Activated CD4-positive, alpha-beta T cell treated with anti-CD3 and anti-CD28 coated beads for 4 hours (primary cell): ENCODE data around the gene LRIG2.
"Not testable (repeated sequence)": the region's sequence is repeated elsewhere in the genome, so short reads cannot be mapped to it uniquely, and the experiment has no call there.

Experiments
- DNase-seq, 2 donors: peaks; one replicate each; pipeline ENCODE4 v3.0.0-alpha.2; 2020

Gene LRIG2

DNA sequence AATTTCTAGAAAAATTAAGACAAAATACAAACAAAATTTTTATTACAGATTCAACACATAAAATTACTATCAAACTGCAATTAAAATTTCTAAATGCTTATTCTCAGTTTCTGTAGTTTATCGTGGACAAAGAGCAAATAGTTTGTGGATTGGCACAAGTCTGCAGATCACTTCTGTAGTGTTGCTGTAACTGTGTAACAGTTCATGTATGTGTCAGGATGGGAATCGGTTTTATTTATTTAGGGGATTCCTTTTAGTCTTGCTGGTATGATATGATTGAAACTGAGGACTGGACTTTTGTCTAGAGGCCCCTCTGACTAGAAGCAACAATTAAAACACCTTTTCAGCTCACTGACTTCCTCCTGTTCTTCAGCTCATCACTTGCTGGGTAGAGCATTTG, 60.8 kb downstream of the LRIG2 start:
- DNase-seq: no peak

DNA sequence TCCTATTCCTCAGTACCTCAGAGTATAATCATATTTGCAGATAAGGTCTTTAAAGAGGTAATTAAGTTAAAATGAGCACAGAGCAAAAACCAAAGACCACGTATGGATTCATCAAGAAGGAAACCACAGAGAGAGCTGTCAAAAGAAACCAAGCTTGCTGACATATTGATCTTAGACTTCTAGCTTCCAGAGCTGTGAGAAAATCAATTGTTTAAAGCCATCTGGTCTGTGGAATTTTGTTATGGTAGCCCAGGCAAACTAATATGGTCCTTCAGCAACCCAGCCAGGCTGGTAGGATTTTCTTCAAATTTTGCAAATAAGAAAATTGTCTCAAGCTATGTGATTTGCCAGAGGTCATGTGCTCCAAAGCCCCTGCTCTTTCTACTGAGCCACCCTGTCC, 62.5 kb downstream of the LRIG2 start:
- no peak for DNase-seq

DNA sequence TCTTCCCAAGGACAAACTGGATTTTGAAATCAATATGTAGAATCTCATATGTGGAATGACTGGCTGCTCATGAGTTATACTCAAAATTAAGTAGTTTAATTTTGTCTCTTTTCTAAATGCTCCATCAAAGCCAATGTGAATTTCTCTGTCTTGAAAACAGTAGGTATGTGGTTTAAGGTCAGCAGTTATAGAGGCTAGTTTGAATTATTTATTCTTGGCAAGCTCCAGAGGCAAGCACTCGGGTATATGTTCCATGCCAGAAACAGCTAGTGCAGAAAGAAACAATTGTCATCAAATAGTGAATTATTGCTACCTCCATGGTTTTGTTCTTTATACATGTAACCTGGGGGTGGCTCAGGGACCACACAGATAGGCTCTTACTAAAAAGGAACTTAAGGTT, 63.5 kb downstream of the LRIG2 start:
- no peak for DNase-seq

DNA sequence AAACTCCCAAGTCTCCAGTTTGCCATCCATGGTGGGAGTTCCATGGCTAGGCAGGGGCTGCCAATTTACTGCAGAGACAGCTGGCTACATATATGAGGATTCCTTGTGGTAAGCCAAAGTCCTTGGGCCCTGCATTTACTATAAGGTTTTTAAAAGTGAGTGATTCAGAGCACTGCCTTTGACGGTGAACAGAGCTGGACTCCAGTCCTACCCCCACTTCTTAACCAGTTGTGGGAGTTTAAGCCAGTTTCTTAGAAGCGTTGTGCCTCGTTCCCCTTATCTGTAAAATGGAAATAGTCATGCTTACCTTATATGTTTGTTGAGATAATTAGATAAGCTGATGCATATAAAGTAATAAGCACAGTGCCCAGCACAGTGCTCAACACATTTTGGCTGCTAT, 64.6 kb downstream of the LRIG2 start:
- DNase-seq: no peak

DNA sequence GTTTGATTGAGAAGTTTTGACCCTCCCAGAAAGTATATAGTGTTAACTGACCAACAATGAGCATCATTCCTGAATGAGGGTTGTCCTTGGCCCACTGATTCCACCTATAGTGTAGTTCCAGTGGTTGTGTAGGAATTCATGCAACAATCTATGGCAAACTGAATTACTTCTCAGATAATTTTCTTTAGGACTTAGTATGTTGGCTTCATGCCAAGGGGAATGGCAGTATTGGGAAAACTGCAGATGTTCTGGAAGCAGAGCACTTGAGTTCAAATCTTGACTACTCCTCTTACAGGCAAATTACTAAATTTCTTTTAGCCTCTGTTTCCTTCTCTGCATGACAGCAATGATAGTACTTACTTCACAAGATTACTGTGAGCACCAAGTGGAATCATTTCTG, 65.8 kb downstream of the LRIG2 start:
- no peak for DNase-seq

- no peak for DNase-seq
These were observed 67.2 kb downstream of the LRIG2 start for GRCh38 chr1:113140176-113140575.

DNA sequence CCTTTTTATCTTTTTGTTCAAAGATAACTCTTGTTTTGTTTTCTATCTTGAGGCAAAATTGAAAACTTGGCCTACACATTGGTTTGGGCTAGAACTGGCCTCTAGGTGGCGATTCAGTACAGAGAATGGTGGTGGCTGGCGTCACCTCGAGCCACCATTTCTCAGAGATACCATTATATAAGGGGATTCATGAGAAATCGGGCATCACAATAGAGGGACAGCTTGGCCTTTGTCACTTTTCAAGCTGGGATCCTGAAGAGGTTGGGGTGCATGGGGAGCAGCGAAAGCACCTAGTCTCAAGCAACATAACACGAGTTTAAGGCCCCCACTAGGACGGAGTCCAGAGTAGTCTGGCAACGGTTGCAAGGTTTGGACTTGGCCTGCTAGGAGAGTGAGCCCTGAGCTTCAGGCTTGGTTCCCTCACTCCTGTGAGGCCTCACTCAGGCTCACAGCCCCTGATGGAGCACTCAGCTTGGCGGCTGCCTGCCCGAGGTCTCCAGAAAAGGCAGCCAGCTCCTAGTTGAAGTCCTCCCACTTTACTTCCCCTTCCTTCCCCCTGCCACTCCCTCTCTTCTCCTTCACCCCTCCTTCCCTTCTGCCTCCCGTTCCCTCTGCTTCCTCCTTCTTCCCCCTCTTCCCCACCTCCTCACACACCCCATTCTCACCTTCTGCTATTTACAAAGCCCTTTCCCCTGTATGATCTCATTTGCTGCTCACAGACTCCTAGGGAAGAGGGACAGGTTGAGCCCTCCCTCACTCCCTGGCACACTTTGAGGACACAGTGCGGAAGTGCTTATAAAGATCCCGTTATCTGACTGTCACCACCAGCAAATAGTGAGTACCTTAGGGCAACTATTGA, 67.8 kb downstream of the LRIG2 start:
- peak; percentile 28 to 53 for DNase-seq

DNA sequence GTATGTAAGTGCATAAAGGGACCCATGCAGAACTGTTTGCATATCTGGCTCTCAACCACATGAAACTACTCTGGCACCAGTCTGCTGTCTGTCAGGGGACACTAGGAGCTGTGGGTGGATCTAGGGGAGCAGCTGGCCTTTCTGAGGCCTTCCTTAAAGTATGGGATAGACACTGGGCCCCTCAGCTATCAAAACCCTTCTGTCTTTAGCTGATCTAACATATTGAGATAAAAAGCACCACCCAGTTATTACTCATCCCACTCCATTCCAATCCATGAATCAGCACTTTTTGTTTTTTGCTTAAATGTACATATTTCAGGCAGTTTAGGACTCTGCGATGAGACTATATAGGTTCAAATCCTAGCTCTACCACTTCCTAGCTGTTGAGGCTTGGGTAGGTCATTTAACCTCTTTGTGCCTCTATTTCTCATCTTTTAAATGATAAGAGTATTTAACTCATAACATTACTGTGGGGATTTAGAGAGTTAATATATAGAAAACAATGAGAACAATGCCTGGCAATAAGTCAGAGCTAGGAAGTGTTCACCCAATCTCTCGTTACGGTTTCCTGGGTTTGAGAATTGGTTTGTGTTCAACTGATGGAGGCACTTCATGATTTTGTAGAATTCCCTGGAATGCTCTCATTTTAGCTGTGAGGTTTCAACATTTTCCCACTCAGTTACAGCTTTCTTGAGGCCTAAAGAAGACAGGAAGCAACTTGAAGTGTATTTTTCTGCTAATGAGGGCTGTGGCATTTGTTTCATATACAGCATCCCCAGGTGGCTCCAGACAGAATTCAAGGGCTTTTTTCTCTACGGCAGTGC, 68.9 kb downstream of the LRIG2 start:
- no peak for DNase-seq

DNA sequence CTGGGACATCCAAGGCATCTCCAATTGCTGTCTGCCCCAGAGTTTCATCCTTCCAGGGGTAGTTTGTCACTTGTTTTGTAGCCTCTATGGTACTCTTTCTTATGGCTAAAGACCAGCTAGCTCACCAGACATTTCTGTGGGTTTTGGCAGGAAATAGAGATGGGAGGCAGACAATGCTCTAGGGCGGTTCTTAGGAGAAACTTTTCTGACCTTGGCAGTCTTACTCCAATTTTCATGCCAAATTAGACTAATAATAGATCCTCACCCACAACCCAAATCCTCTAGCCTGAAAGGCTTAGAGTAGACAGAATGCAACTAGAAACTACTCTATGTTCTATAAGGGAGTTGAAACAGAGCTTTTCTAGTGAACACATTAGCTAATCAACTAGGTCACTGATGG, 69.8 kb downstream of the LRIG2 start:
- no peak for DNase-seq

DNA sequence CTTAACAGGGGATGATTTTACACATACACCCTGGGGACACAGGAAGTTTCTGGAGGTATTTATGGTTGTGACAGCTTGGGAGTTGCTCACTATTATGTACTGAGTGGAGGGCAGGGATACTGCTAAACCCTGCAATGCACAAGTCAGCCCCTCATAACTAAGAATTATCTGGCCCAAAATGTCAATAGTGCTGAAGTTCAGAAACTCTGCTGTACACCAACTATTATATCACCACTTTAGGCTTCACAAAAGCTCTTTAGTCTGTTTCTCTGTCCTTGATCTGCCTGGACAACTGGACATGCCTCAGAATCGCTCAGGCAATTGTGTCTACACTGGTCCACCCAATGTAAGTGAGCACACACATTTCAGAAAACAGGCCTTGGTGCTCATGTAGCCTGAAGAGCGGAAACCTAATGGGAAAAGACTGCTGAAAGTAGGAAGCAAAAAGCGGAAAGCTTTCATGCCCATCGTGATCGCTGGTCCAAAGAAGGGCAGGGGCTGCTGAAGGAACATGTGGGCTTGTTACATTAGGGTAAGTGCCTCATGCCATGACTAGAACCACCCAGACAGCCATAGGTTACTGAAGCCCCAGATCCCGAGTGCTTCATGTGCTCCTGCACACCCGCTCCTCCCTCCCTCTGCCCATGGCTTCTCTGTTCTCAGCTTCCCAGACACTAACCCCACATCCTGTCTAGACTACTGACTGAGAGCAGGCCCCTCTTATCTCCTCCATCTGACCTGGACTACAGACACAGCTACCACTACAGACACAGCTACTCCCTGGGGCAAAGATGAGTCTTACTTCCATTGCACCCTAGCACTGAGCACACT, 73.5 kb downstream of the LRIG2 start:
- DNase-seq: peak; percentile 1 to 4

DNA sequence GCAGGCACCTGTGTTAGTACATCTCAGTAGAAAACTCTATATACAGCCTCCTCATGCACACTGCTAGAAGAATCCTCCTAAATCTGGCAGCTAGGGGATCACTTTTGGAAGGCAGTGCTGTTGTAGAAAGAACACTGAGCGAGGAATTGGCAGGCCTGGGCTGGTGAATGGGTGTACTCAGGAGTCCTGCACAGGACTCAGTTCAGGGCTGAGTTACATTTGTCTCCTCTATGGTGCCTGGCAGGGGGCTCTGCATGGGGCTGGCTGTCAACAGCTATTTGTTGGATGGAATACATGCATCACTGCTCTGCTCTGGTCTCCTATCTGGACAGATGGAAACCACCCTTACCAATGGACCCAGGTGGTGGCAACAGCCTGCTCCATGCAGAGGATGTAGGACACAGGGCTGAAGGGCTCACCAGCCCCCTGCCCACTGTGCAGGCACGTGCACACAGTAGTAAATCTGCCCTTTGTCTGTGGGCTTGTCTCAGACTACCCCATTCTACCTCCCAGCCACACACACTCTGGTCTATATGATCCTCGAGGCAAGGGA, 74.2 kb downstream of the LRIG2 start:
- no peak for DNase-seq

DNA sequence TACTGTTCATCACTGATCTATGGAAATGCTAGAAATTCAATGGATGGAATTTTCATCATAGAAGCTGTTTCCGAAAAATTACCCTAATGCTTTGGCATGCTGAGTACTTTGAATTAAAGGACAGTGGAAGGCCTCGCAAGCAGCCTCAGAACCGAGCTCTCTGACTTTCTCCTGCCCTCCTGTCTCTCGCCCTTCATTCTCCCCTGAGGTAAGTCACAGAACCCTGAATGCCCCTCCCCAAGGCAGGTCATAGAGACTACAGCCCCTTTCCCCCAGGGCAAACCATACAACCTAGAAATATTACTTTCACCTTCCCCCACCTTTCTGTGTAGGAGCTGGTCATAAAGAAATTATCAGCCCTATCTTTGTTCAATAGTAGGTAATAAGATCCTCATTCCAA, 74.8 kb downstream of the LRIG2 start:
- no peak for DNase-seq

DNA sequence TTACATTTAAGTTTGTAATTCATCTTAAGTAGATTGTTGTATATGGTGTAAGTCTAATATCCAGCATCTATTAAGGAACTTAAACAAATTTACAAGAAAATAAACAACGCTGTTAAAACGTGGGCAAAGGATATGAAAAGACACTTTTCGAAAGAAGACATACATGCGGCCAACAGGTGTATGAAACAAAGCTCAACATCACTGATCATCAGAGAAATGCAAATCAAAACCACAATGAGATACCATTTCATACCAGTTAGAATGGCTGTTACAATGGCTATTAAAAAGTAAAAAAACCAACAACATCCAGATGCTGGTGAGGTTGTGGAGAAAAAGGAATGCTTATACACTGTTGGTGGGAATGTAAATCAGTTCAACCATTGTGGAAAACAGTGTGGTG, 77.5 kb downstream of the LRIG2 start:
- DNase-seq: not testable (repeated sequence)

- no peak for DNase-seq
These were observed 80.3 kb downstream of the LRIG2 start for GRCh38 chr1:113153116-113153803.

DNA sequence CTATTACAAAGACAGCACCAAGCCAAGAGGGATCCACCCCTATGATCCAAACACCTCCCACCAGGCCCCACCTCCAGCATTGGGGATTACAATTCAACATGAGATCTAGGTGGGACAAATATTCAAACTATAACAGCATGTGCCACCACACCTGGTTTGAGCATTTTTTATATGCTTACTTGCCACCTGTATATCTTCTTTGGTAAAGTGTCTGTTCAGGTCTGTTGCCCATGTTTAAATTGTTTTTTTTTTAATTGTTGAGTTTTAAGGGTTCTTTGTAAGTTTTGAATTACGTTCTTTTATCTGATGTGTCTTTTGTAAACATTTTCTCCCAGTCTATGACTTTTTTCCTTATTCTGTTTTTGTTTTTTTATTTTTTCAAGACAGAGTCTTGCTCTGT, 83.4 kb downstream of the LRIG2 start:
- no peak for DNase-seq

- DNase-seq: not testable (repeated sequence)
These were observed 85.7 kb downstream of the LRIG2 start for GRCh38 chr1:113158743-113159142.

- no peak for DNase-seq
These were observed 93.5 kb downstream of the LRIG2 start for GRCh38 chr1:113166473-113166872.

DNA sequence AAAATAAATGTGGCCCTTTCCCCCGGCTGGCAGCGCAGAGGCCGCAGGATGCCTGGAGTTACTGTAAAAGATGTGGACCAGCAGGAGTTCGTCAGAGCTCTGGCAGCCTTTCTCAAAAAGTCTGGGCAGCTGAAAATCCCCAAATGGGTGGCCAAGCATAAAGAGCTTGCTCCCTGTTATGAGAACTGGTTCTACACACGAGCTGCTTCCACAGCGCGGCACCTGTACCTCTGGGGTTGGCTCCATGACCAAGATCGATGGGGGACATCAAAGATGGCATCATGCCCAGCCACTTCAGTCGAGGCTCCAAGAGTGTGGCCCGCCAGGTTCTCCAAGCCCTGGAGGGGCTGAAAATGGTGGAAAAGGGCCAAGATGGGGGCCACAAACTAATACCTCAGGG, 95.9 kb downstream of the LRIG2 start:
- no peak for DNase-seq

DNA sequence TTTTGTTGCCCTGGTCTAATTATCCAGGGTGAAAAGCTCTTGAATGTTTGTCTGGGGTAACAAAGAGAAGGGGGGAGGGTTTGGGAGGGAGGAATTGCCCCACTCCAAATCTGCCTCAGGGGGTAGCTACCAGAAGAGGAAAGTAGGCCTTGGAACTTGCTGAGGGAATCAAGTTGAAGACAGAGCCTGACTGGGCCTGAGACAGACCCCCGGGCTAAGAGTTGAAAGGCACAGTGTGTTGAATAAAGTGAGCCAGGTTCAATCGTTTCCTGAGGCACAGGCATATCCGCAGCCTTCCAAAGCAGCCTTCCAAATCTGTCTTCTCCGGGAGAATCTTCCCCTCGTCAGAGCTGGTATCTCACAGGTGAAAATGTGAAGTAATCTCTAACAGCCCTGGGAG, 96.6 kb downstream of the LRIG2 start:
- no peak for DNase-seq

- DNase-seq: no peak
These were observed 97.5 kb downstream of the LRIG2 start for GRCh38 chr1:113170519-113170918.

GRCh38 chr1:113178106-113178505, 105.1 kb downstream of the LRIG2 start:
- DNase-seq: no peak

GRCh38 chr1:113178522-113178921, 105.5 kb downstream of the LRIG2 start:
- no peak for DNase-seq
